GM19193 (cell line): ENCODE measurements around the gene OR6S1.

ENCODE experiments used
- POLR2A ChIP-seq: IDR thresholded peaks from 4 replicates; pipeline ENCODE4 v1.6.1; 2011; ENCODE audit not compliant: insufficient read depth, insufficient read length; ENCODE audit errors: extremely low read depth

Gene OR6S1

DNA sequence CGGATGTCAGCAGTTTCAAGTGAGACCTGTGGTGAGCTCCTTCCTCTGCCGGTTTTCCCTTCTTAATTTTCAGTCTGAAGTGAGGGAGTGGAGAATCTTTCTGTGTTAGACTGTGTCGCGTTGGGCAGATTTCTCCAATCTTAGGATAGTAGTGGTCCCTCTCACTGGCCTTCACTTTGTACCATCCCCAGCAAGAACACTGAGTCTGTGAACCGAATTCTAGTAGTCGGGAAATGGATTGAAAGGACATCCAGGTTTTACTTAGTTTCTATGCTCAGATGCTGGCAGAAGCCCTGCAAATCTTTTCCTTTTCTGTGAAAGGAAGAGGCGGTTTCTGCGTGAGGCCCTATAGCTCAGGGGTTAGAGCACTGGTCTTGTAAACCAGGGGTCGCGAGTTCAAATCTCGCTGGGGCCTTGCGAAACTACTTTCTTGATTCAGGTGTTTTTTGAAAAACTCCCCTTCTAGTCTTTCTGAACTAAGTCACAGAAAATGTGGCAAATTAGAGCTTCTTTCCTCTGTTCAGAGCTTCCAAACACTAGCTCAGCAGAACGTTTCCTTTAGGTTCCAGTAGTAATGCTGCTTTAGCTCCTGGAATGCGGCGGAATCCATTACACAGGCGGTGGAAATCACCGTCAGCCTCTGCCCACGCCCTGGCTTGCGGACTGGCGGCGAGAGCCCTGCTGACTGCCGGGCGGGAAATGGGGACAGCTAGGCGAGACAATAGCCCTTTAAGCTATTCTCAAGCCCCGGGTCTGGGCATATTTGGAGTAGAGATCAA is 40.0 kb upstream of the OR6S1 start:
- TF ChIP-seq POLR2A: no peak

GRCh38 chr14:20680843-20681347 is 39.4 kb upstream of the OR6S1 start:
- TF ChIP-seq POLR2A: no peak

DNA sequence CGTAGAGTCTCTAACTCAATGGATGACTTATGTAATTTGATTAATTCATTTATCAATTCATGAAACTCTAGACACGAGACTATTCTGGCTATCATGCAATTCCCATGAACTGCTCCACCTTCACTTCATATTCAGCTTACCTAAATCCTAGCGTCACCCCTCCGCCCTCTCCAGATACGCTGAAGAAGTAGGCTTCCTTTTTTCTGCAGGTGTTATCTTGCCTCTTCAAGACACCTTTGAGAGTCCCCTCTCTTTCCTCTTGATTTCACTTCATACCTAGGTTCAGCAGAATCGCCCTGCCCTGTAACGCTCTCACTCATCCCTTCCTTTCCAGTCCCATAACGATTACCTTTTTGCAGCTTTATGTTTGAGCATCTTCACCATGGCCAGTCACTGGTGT is 38.9 kb upstream of the OR6S1 start:
- no peak for TF ChIP-seq POLR2A

DNA sequence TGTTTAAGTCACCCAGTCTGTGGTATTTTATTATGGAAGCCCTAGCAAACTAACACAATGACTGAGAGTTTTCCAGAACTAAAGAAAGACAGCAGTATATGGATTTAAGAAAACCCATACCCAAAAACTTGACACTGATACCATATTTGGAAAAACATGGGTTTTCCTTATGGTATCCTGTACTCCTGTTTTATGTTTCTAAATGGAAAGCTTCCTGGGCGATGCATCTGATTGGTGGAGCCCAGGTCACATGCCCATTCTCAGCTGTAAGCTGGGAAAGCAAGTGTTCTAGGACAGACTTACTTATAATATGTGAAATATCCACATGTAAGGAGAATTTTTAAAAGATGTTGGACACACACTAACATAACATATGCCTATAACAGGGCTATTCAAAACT is 38.4 kb upstream of the OR6S1 start:
- no peak for TF ChIP-seq POLR2A

- TF ChIP-seq POLR2A: no peak
Observed at GRCh38 chr14:20676072-20676471, 34.6 kb upstream of the OR6S1 start.

- no peak for TF ChIP-seq POLR2A
Observed at GRCh38 chr14:20675669-20676068, 34.2 kb upstream of the OR6S1 start.

DNA sequence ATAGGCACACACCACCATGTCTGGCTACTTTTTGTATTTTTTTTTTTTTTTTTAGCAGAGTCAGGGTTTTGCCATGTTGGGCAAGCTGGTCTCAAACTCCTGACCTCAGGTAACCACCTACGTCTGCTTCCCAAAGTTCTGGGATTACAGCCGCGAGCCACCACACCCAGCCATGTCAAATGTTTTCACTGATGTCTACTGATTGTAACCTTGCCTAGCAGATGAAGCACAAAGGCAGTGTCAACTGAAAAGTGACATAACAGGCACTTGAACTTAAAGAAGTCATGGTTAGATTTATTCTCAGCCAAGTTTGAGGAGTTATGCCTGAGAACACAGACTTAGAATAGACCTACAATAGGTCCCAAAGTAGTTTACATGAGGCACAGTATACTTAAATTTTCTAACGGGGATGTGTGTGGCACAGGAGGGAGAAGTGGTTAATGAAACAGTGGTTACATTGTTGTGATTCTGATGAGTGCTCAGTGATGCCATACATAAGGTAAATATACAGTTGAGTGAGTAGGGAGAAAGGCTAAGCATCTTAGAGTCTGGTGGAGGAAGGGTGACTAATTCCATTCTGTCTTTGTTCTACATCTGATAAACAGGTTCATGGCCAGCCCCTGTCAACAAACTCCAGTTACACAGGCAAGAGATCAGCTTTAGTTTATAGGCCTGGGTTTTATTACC is 30.2 kb upstream of the OR6S1 start:
- no peak for TF ChIP-seq POLR2A

- TF ChIP-seq POLR2A: no peak
Observed at GRCh38 chr14:20668969-20669368, 27.5 kb upstream of the OR6S1 start.

GRCh38 chr14:20667957-20668356 is 26.5 kb upstream of the OR6S1 start:
- TF ChIP-seq POLR2A: peak; percentile 48

- no peak for TF ChIP-seq POLR2A
Observed at GRCh38 chr14:20662968-20663732, 21.7 kb upstream of the OR6S1 start.

DNA sequence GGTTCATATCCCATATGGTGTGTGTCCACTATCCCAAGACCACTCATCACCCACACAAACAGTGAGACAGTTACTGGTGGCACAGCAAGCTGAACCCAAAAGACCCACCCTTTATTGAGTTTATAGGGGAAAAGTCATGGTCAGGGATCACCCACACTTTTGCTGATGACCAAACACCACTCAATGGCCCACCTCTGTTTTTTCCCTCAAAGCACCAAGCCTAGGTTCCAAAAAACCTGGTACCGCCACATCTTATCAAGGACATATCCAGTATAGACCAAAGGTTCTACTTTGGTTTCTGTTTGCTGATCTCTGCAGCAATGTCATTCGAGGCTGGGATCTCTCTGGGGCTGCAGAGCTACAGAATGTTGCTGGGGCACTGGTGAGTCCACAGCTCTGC is 19.7 kb upstream of the OR6S1 start:
- TF ChIP-seq POLR2A: peak; percentile 3

DNA sequence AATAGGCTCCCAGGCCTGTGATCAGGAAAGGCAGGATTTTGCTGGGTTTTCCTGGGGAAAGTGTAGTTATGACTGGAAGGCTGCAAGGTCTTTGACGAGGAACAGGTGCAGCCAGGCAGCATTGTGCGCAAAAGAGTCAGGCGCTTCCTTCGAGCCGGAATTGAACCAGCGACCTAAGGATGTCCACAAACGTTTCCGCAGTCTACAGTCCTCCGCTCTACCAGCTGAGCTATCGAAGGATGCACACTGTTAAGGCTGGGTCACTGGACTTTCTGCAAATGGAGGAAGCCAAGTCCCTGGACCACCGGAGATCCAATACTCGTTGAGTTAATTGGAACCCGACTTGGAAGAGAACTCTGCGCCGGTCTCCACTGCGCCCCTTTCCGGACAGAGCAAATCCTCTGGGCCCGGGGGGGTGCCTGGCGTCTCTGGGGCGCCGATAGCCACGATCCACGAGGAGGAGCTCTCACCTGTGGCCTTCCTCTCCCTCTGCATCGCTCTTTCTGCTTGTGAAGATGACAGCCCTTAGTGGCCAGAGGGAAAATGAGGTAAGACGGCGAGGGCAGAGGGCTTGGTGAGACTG is 18.4 kb upstream of the OR6S1 start:
- peak; percentile 20 for TF ChIP-seq POLR2A

DNA sequence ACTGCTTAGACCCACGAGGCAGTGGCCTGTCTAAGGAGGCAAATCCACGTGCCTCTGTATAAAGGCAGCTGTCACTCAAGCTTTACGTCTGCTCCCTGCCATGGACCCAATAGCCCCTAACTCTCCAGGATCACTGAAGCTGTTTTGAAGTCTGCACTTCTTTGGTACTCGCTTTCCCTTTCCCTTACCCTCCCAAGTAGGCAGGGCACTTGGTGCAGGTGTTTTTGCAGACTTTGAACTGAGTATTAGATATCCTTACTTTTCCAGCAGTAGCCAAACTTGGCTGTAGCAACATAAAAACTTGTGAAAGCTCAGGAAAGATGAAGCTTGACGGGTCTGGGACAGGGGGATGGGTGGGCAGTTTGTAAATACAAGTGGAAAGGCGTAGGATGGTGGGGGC is 17.8 kb upstream of the OR6S1 start:
- TF ChIP-seq POLR2A: no peak

DNA sequence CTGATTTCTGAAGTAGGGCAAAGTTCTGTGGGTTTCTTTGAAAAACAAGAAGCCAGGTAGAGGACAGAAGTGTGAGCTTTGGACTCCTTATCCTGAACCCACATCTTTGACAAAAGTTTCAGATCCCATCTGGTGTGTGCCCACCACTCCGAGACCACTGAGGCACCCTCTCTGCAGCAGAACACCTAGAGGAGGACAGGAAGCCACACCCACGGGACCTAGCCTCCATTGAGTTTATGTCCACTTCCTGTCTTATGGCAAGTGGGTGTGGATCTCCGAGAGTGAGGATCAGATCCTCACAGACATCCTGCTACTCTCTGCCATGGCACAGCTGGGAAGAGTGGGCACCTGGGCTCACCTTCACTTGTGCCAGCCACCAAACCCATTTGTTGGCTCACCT is 16.8 kb upstream of the OR6S1 start:
- no peak for TF ChIP-seq POLR2A
